Fibroblast of the aortic adventitia (primary cell): ENCODE data around the gene UBE3B. TPM values are rescaled to one million over a fixed set of nuclear protein-coding genes. Genes with fewer than 3 reads are reported as not detected.
A peak's percentile ranks its signal among the peaks of the same experiment; 100 is the strongest.

ENCODE experiments used
- DNase-seq: peaks from one replicate; pipeline ENCODE4 v3.0.0-alpha.2; 2010; ENCODE audit warnings: low read depth
- H3K4me3 ChIP-seq: 2 replicates; pipeline ENCODE4 v1.5.1; 2011; ENCODE audit warnings: low read depth, mild to moderate bottlenecking, control low read depth, low read length, moderate library complexity
- CTCF ChIP-seq: IDR thresholded peaks from 2 replicates; pipeline ENCODE4 v1.5.1; 2011; ENCODE audit warnings: mild to moderate bottlenecking, low read length, control low read depth, inconsistent platforms; ENCODE audit not compliant: insufficient read depth
- total RNA-seq: library from RNA; depleted of rRNA; stranded (reverse); fragments of >200 nt; gene quantifications from 2 replicates; pipeline ENCODE4 v1.2.3, GENCODE V29; 2012; ENCODE audit warnings: low replicate concordance

The UBE3B gene
- total RNA-seq, 1 donor: 43.0 TPM

GRCh38 chr12:109573029-109573913 is 95.8 kb downstream of the UBE3B start, which contains the start of the genes MMAB and MVK:
Gene MMAB (minus strand): TSS chr12:109573504. CDS start chr12:109573480, 24 bp downstream.
Gene MVK (plus strand): TSS chr12:109573794. CDS start chr12:109574823, 1,029 bp downstream.
- DNase-seq: peak; percentile 99
- TF ChIP-seq CTCF: no peak
- peak within 1 kb of the TSS; percentile 92 for H3K4me3 ChIP-seq

GRCh38 chr12:109573914-109574244 is 96.4 kb downstream of the UBE3B start:
- no peak for TF ChIP-seq CTCF
- DNase-seq: no peak
- peak overlapping the region; percentile 92 for H3K4me3 ChIP-seq

GRCh38 chr12:109575683-109576082 is 98.2 kb downstream of the UBE3B start:
- no peak for DNase-seq
- no peak for TF ChIP-seq CTCF
- H3K4me3 ChIP-seq: no peak overlapping the region

- no peak overlapping the region for H3K4me3 ChIP-seq
- no peak for DNase-seq
- TF ChIP-seq CTCF: no peak
Measured at GRCh38 chr12:109577311-109577710, 99.9 kb downstream of the UBE3B start.

- no peak for TF ChIP-seq CTCF
- no peak overlapping the region for H3K4me3 ChIP-seq
- DNase-seq: no peak
Measured at GRCh38 chr12:109578330-109578927, 101.0 kb downstream of the UBE3B start.

- no peak for DNase-seq
- TF ChIP-seq CTCF: no peak
- H3K4me3 ChIP-seq: no peak overlapping the region
Measured at GRCh38 chr12:109579639-109580038, 102.2 kb downstream of the UBE3B start.
